ENCODE data around the gene MNAT1.

DNA sequence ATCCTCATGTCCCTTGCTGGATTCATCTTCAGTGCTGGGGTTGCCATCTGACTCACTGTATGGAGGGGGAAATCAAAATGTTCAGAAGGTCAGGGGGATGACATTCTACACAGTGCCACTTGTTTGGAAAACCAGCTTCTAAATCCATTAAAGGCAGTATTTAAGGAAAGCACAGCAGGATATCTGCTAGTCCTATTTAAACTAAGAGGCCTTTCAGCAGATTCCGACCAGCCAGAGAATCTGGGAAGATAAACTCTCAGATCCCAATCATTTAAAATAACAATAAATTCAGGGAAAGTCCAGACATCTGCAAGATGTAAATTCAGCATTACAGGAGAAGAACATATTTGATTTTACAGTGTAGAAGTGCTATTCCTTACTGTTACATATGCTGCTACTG lies 14.2 kb upstream of the MNAT1 start:
- TF ChIP-seq, protein P1, sequence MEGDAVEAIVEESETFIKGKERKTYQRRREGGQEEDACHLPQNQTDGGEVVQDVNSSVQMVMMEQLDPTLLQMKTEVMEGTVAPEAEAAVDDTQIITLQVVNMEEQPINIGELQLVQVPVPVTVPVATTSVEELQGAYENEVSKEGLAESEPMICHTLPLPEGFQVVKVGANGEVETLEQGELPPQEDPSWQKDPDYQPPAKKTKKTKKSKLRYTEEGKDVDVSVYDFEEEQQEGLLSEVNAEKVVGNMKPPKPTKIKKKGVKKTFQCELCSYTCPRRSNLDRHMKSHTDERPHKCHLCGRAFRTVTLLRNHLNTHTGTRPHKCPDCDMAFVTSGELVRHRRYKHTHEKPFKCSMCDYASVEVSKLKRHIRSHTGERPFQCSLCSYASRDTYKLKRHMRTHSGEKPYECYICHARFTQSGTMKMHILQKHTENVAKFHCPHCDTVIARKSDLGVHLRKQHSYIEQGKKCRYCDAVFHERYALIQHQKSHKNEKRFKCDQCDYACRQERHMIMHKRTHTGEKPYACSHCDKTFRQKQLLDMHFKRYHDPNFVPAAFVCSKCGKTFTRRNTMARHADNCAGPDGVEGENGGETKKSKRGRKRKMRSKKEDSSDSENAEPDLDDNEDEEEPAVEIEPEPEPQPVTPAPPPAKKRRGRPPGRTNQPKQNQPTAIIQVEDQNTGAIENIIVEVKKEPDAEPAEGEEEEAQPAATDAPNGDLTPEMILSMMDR (IDR thresholded peaks at IDR 0.05): no peak
- no peak for TF ChIP-seq EZH2phosphoT487 (IDR thresholded peaks at IDR 0.05)

Measured in neural progenitor cell (in vitro differentiated cells).